Prostate gland (tissue), 2 donors: ENCODE results near the gene ABCC6.

ENCODE experiments used
- POLR2A ChIP-seq: fragments of 450-650 bp; IDR thresholded peaks from one replicate; pipeline ENCODE4 v1.6.1; 2016; ENCODE audit warnings: antibody characterized with exemption, mild to moderate bottlenecking
- POLR2AphosphoS5 ChIP-seq: sonication (generic); formaldehyde crosslinking; IDR thresholded peaks from one replicate; pipeline ENCODE4 v1.6.1; 2017; ENCODE audit warnings: antibody characterized with exemption
- TF ChIP-seq, protein P1 (sequence below), 4 experiments: fragments of 200-600 bp in 2 of 4; fragments of 450-650 bp in 2 of 4; sonication (generic) in 2 of 4; IDR thresholded peaks; 1 replicate in 3 of 4; 2 replicates in 1 of 4; pipeline ENCODE4 v1.5.1; 2016 to 2019; ENCODE audit warnings: antibody characterized with exemption in 4 of 4, mild to moderate bottlenecking in 2 of 4, moderate library complexity in 2 of 4

DNA sequence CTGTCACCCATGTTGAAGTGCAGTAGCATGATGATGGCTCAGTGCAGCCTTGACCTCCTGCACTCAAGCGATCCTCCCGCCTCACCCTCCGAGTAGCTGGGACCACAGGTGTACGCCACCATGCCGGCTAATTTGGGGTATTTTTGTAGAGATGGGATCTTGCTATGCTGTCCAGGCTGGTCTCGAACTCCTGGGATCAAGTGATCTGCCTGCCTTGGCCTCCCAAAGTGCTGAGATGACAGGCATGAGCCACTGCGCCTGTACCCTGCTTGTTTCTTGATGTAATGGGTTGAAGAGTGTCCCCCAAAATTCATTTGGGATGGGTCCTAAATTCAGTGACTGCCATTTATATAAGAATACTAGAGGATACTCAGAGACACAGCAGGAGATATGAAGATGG, 57.2 kb downstream of the ABCC6 start:
- TF ChIP-seq, protein P1, sequence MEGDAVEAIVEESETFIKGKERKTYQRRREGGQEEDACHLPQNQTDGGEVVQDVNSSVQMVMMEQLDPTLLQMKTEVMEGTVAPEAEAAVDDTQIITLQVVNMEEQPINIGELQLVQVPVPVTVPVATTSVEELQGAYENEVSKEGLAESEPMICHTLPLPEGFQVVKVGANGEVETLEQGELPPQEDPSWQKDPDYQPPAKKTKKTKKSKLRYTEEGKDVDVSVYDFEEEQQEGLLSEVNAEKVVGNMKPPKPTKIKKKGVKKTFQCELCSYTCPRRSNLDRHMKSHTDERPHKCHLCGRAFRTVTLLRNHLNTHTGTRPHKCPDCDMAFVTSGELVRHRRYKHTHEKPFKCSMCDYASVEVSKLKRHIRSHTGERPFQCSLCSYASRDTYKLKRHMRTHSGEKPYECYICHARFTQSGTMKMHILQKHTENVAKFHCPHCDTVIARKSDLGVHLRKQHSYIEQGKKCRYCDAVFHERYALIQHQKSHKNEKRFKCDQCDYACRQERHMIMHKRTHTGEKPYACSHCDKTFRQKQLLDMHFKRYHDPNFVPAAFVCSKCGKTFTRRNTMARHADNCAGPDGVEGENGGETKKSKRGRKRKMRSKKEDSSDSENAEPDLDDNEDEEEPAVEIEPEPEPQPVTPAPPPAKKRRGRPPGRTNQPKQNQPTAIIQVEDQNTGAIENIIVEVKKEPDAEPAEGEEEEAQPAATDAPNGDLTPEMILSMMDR (IDR thresholded peaks at IDR 0.05) = no peak
- TF ChIP-seq POLR2A (no peak), POLR2AphosphoS5 (no peak)
